Stimulated activated CD8-positive, alpha-beta memory T cell treated with anti-CD3 and anti-CD28 coated beads, Interleukin-7, amount 100 ng/mL, for 48 hours (primary cell): ENCODE data around the gene TBX20.
"Not testable (repeated sequence)": the region's sequence is repeated elsewhere in the genome, so short reads cannot be mapped to it uniquely, and the experiment has no call there.

Source experiments
- DNase-seq, 2 donors: peaks; one replicate each; pipeline ENCODE4 v3.0.0-alpha.2; 2020; ENCODE audit warnings: low read depth in 1 of 2; ENCODE audit errors: extremely low read depth in 1 of 2

TBX20 gene

GRCh38 chr7:35167158-35167557 lies 86.7 kb downstream of the TBX20 start:
- DNase-seq = not testable (repeated sequence)

DNA sequence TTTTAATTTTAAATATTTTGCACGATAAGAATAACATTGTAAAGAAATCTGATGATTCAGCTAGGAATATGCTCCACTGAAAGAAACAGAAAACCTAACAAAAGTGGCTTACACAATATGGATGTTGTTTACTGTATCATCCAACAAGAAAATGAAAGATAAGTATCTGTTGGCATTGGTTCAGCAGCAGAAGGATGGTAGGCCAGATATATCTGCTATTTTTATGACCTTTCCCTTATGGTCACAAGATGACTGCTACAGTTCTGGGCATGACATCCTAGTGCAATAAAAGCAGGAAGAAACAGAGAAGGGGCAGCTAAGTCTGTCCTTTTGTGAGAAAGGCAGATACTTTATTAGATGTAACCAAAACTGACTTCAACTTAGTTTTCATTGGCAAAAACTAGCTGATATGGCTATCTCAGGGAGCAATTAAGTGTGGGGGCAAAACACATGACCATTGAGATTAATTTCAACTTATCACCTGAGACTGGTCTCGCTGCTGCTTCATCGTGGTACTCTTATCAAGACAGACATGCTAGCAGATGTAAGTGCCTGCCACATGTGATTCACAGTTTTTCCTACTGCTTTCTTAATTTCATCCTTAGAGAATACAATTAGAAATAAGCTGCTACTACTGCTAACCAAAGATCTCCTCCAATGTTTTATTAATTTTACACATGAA lies 92.7 kb downstream of the TBX20 start:
- not testable (repeated sequence) for DNase-seq
